Measurements from ENCODE around the gene ZNF407. TPM values are rescaled to one million over a fixed set of nuclear protein-coding genes. Genes with fewer than 3 reads are reported as not detected.

The ZNF407 gene
- total RNA-seq, 1 experiment from 2014 or later: 7.6 TPM

DNA sequence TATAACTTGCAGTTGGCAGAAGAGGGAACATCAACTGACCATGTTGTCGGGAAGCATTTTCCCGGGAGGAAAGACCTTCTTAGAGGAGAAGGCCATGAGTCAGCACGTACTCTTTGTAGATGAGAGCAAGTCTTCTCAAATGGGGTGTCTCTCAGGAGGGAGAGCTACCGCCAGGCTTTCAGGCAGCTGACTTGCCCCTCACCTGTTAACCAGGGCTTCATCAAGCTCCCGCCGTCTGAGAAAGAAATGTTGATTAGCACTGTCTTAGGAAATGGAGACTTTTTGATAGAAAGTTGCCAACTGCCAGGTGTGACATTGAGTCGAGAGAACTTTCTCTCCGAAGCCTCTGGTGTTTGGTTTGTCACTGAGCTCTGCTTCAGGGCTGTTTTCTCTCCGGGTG lies 196.1 kb downstream of the ZNF407 start (continued):
- TF ChIP-seq, protein P1, sequence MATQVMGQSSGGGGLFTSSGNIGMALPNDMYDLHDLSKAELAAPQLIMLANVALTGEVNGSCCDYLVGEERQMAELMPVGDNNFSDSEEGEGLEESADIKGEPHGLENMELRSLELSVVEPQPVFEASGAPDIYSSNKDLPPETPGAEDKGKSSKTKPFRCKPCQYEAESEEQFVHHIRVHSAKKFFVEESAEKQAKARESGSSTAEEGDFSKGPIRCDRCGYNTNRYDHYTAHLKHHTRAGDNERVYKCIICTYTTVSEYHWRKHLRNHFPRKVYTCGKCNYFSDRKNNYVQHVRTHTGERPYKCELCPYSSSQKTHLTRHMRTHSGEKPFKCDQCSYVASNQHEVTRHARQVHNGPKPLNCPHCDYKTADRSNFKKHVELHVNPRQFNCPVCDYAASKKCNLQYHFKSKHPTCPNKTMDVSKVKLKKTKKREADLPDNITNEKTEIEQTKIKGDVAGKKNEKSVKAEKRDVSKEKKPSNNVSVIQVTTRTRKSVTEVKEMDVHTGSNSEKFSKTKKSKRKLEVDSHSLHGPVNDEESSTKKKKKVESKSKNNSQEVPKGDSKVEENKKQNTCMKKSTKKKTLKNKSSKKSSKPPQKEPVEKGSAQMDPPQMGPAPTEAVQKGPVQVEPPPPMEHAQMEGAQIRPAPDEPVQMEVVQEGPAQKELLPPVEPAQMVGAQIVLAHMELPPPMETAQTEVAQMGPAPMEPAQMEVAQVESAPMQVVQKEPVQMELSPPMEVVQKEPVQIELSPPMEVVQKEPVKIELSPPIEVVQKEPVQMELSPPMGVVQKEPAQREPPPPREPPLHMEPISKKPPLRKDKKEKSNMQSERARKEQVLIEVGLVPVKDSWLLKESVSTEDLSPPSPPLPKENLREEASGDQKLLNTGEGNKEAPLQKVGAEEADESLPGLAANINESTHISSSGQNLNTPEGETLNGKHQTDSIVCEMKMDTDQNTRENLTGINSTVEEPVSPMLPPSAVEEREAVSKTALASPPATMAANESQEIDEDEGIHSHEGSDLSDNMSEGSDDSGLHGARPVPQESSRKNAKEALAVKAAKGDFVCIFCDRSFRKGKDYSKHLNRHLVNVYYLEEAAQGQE (IDR thresholded peaks at IDR 0.05; ENCODE audit: low read depth): no peak
- TF ChIP-seq ZFX (IDR thresholded peaks at IDR 0.05): no peak
- TF ChIP-seq SP1 (IDR thresholded peaks at IDR 0.05; ENCODE audit: low read depth): no peak
- TF ChIP-seq ZNF274 (IDR thresholded peaks at IDR 0.05; ENCODE audit: low read depth, low read length): no peak
- TF ChIP-seq, protein P2, sequence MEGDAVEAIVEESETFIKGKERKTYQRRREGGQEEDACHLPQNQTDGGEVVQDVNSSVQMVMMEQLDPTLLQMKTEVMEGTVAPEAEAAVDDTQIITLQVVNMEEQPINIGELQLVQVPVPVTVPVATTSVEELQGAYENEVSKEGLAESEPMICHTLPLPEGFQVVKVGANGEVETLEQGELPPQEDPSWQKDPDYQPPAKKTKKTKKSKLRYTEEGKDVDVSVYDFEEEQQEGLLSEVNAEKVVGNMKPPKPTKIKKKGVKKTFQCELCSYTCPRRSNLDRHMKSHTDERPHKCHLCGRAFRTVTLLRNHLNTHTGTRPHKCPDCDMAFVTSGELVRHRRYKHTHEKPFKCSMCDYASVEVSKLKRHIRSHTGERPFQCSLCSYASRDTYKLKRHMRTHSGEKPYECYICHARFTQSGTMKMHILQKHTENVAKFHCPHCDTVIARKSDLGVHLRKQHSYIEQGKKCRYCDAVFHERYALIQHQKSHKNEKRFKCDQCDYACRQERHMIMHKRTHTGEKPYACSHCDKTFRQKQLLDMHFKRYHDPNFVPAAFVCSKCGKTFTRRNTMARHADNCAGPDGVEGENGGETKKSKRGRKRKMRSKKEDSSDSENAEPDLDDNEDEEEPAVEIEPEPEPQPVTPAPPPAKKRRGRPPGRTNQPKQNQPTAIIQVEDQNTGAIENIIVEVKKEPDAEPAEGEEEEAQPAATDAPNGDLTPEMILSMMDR (IDR thresholded peaks at IDR 0.05 in 2 of 3, conservative IDR thresholded peaks at IDR 0.05 in 1 of 3; ENCODE audit: borderline replicate concordance in 1 of 3, insufficient read depth in 1 of 3, low read depth in 2 of 3, low read length in 2 of 3): no peak
- no peak for TF ChIP-seq TCF7L2 (IDR thresholded peaks at IDR 0.05; ENCODE audit: borderline replicate concordance, extremely low read depth, insufficient read depth, insufficient read length)
- TF ChIP-seq POLR2A (IDR thresholded peaks at IDR 0.05; ENCODE audit: borderline replicate concordance, extremely low read depth, insufficient read depth, insufficient read length): no peak

DNA sequence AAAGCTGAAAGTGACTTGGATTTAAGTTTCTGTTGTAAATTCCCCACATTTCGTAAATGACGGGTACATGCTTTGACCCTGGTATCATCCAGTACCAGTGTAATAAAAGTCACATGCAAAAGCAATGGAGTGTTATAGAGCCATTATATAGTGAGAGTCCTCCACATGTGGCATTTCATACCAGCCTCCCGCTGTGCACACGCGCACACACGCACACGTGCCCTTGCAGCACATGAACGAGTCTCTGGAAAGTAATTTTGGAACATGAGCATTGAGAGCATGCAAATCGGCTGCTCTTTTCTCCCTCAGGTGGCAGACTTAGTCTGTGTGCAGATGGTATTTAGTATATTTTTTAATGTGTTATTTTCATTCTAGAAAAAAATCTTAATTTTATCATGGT lies 198.1 kb downstream of the ZNF407 start:
- TF ChIP-seq TCF7L2 (IDR thresholded peaks at IDR 0.05; ENCODE audit: borderline replicate concordance, extremely low read depth, insufficient read depth, insufficient read length) (no peak), ZNF274 (IDR thresholded peaks at IDR 0.05; ENCODE audit: low read depth, low read length) (no peak), POLR2AphosphoS5 (IDR thresholded peaks at IDR 0.05; ENCODE audit: low read depth, low read length) (no peak), ELF1 (IDR thresholded peaks at IDR 0.05; ENCODE audit: borderline replicate concordance, low read depth) (no peak)
- Histone ChIP-seq H4K20me1 (ENCODE audit: insufficient read depth) (no peaks in the 10 kb centered on the region), H2AFZ (ENCODE audit: low read depth, low read length, poor library complexity, severe bottlenecking) (no peak overlapping the region), H3K27me3 (ENCODE audit: insufficient read depth, low read length) (no peaks in the 10 kb centered on the region), H3K4me2 (ENCODE audit: low read length) (no peak overlapping the region), H3K36me3 (ENCODE audit: control insufficient read depth in 1 of 2, insufficient read depth in 2 of 2, low read length in 2 of 2) (no peaks in the 10 kb centered on the region), H3K9me2 (ENCODE audit: insufficient read depth) (no peaks in the 10 kb centered on the region), H3K79me2 (ENCODE audit: insufficient read depth, low read length) (no peaks in the 10 kb centered on the region), H3K9me3 (ENCODE audit: control insufficient read depth in 1 of 2, insufficient read depth in 1 of 2, low read depth in 1 of 2, low read length in 2 of 2) (no peaks in the 10 kb centered on the region), H3K4me3 (replicated peaks in 1 of 2; ENCODE audit: low read depth in 1 of 2, low read length in 2 of 2) (no peak overlapping the region), H3K9ac (ENCODE audit: low read length) (no peak overlapping the region), H3K27ac (ENCODE audit: low read depth, low read length) (no peak overlapping the region), H3K4me1 (ENCODE audit: control insufficient read depth in 1 of 2, insufficient read depth in 2 of 2, low read length in 2 of 2) (peaks cover 20 to 21% of the 10 kb centered on the region in 2 experiments)
- DNase-seq (ENCODE audit: low read depth, low spot score): no peak
- BruUV-seq (replicated peaks): no TSS peak
- ChIA-PET CTCF (no interaction called here), POLR2A (no interaction called here), RAD21 (ENCODE audit: low non-redundant PET in 1 of 2, low total read pairs in 2 of 2, uncharacterized antibody in 2 of 2, unreplicated experiment in 2 of 2) (no interaction called here)
- intact Hi-C loops (cut with micrococcal nuclease): no loop called here
- ATAC-seq: no peak
